Medulla oblongata (tissue), 1 donor: Measurements from ENCODE around the gene CRABP2.

Experiments used
- DNase-seq: peaks from one replicate; pipeline ENCODE4 v3.0.0-alpha.2; 2015; ENCODE audit errors: extremely low spot score

Gene CRABP2

DNA sequence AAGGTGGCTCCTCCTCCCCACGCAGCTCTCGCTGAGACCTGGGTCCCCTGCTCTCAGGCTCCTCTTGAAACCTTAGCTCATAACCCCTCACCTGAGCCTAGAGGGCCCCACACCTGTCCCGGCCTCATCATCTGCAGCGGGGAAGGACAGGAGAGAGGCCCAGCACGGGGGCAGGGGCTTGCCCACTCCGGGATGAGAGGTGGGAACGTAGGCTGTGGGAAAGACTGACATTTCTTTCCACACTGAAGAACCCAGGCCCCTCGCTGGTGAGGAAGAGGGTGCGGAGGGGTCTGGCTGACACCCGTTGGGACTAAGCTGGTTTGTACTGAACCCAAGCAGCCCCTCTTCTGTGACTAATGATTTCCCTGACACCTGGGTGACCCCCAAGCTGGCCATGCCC is 14.2 kb downstream of the CRABP2 start:
- no peak for DNase-seq

DNA sequence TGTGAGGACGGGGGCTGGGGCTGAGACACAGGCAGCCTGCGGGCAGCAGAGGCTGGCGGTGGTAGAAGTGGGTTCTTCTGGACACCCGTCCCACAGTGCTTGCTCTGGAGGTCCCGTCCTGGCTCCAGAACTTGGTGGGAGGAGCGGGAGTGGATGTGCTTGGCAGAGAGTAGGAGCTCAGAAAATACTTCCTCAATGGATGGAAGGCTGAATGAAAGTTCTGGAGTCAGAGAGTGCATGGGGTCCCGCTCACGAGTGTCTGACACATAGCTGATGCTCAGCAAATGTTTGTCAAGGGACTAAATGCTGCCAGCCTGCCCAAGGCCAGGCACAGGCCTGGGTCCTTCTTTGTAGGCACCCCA is 14.7 kb downstream of the CRABP2 start:
- DNase-seq, result no peak

DNA sequence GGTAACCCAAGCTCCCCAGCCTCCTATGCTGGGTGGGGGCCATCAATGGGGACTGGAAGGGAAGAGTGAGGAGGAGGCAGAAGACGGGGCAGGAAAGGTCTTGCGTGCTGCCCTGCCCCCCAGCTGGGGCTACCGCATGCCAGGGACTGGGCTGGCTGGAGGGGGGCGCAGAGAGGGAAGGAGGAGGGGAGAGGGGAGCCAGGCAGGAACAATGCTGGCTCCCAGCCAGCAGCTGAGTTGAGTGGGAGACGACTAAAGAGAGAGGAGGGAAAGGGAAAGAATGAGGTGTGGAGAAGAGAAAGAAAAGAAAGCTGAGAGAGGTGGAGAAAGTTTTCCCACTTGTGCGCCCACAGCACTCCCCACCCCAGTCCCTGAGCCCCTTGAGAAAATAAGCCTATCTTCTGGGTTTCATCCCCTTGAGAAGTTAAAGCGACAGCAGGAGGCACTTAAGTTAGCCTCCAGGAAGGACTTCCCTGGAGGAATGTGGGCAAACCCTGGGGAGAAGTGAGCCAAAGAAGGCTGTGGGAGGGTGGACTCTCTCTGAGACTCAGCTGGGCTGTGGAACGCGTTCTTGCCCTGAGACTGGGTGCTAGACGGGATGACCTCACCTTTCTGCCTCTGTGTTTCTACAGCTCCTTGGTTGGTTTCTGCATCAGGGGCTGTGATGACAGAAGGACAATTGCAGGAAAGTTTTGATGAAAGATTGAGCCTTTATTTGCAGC is 15.3 kb downstream of the CRABP2 start:
- no peak for DNase-seq

DNA sequence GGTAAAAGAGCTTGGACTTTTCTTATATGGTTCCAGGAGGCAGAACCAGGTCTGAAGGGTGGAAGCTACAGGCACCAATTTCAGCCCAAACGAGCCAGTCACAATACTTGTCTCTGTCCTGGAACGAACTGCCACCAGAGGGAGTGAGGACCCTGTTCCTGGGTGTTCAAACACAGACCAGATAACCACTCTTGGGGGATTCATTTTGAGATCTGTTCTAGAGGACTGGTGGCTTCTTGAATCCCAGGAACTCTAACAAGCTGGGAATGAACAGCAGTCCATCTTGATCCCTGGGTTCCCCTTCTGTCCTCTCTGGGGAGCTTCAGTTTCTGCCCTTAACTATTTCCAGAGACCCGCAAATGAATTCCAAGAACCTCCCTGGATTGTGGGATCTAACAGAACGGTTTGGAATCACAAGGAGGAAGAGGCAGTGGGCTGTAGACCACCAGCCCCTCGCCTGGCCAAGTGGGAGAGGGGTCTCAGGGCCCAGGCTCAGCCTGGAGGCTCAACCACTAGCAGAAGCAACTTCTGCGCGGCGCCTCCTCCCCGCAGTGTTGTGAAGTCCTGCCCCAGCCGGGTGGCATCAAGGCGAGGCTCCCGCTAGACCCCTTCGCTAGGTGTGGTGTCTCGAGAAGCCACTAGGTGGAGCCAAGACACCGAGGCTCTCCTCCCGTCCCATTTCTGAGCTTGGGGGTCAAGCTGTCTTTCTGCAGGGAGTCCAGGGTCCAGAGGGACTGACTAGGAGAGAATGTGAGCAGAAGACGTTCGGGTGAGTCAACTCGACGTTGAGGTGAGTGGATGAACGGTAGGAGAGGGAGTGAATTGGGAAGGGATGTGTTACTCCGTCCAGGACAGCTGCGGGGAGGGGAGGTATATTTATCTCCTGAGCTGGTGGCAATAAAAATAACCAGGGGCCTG is 16.1 kb downstream of the CRABP2 start:
- DNase-seq, result peak; percentile 84

DNA sequence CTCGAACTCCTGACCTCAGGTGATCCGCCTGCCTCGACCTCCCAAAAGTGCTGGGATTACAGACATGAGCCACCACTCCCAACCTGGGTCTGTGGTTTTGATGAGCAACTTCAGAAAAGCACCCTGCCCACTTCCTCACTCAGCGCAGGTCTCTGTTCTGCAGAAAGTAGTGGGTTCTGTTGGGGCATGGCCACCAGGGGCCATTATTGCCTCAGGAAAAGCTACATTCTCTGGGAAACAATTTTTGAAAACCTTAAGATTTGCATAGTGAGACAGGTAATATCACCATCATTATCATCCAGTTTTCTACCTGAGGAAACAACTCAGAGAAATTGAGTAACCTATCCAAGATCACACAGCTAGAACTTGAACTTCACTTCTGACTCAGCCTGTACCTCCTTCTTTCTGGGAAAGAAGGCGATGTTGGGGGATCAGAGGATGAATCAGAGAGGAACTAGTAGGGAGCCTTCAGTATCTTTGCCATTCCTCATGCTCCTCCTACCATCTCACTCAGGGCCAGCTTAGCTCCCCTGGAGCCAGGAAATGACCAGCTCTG is 21.1 kb downstream of the CRABP2 start:
- no peak for DNase-seq

DNA sequence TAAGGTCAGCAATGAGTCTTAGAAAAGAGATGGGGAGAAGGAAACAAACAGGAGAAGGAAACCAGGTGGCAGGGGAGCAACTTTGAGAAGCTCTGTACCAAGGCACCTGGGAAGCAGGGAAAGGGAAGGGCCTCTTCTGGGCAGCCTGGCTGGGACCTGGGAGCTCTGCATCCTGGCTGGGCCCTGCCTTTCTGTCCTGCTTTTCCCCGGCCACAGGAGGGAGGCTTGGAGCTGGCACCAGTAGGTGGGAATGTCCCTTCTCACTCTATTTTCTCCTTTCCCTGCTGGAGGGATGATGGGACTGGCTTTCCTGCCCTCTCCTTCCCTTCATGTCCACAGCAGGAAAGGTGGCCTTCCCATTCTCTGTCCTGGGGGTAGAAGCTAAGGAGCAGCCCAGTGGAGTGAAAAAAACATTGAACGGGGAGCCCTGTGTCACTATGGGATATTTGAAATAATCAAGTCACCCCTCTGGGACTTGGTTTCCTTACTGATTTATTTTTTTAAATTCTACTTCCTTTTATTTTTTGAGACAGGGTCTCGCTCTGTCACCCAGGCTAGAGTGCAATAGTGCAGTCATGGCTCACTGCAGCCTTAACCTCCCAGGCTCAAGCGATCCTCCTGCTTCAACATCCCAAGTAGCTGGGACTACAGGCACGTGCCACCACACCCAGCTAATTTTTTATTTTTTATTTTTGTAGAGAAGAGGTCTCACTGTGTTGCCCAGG is 23.1 kb downstream of the CRABP2 start:
- no peak for DNase-seq

DNA sequence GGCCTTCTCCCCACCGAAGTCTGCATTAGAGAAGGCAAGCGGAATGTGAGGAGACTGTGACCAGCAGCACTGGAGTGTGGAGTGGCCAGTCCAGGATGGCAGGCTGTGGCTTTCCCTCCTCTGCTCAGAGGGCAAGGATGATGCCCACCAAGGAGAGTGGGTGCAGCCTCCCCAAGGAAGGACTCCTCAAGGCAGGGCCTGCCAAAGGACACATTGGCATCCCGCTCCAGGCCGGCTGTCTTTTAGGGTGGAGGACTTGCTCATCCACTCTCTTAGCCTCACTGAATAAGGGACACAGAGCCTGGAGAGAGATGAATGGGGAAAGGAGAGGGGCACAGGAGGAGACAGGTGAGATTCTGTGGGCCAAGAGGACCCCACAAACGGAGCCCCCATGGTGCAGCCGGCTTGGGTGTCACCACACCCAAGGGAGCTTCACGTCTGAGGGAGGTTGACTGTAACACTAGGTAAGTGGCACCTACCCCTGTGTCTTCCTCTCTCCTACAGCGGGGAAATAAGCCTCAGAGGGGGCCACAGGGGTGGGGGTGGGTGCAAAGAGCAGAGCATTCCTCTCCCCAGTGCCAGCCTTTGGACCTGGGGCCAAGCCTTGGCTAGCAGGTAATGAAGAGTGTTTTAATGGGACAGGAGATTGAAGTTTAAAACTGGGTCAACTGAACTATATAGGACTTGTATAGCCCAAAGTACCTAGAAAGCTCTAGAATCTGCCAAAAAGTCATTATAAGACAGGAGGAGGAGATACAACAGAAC is 24.0 kb downstream of the CRABP2 start:
- no peak for DNase-seq

DNA sequence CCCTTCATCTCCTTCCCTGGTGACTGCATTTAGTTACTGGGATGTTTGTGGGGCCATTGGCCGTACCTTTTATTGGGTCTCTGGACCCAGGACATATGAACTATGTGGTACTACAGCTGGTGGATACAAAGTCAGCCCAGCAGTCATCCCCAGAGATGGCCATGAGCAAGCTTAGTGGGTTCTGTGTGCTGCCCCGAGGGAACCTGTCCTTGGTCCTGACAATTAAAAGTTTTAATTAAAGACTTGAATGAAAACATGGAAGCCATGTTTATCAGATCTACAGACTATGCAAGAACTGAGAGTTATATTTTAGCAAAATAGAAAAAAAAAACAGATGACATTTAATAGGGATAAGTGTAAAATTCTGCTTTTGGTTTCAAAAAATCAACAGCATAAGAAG is 25.3 kb downstream of the CRABP2 start:
- no peak for DNase-seq

DNA sequence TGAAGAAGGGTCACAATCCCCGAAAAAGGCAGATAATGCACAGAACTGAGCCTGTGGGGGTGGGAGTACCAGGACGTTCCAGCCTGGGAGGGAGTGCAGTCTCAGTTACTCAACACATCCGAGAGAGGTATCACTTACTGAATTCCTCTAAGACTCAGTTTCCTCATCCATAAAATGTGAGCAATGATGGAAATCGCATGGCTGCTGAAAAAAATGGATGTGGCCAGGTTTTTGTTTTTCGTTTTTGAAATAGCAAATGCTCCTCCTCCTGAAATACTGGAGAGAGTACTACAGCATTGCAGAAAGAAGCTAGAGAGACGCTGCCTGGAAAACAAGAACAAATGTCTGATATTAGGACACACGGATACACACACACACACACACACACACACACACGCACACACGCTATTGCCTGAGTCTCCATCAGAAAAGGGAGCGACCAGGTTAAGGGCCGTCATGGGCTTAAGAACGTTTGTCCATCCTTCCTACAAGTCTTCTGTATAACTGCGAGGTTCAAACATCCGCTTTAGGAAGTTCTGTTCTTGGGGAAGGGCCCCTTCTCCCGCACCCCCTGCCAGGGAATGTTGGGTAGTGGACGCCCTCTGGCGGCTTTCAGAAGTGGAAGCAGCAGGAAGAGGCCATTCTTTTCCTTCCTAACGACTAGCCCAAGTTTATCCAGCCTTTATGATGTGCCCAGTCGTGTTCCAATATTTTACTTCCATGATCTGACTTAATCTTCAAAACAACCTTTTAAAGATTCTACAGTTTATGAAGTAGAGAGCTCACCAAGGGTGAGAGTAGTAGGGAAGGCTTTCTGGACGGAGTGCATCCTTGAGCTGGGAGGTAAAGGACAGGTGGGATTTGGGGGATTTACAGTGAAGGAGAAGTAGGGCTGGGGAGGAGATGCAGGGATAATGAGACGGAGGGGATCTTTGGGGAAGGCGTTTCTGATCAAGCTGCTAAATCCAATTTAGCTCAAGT is 27.5 kb downstream of the CRABP2 start:
- DNase-seq, result peak; percentile 91

DNA sequence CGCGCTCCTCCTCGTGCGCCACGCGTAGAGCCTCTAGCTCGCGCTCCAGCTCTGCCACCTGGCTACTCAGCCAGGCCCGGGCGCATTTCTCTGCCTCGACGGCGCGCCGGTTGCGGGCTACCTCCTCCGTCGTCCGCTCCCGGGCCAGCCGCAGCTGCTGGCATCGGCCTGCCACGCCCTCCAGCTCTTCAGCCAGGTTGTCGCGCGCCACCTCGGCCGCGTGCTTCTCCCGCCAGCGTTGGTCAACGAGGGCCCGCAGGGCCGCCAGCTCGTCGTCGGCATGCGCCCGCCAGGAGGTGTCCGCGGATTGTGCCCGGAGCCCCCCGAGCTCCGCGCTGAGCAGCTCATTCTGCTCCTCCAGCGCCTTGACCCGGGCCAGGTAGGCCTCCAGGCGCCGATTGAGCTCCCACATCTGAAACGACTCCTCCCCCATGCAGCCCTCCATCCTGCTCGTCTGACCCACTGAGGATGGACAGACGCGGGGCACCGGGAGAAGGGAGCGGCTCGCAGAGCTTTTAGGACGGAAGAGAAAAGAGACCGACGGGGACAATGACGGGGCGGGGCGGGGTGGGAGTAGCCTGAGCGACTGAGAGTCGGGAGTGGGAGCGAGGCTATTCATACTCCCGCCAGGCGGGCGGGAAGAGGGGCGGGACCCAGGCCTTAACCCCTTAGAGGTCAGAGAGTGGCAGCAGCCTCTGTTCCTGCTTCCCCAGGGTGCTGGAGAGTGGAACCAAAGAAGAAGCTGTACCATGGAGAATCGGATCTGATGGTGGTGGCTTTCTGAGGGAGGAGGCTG is 28.4 kb downstream of the CRABP2 start, which contains the start of gene NES:
Gene NES (minus strand): TSS at position 588 of the 796 bp plus-strand sequence. CDS start 143 bp downstream, at position 445.
- DNase-seq, result peak; percentile 66

DNA sequence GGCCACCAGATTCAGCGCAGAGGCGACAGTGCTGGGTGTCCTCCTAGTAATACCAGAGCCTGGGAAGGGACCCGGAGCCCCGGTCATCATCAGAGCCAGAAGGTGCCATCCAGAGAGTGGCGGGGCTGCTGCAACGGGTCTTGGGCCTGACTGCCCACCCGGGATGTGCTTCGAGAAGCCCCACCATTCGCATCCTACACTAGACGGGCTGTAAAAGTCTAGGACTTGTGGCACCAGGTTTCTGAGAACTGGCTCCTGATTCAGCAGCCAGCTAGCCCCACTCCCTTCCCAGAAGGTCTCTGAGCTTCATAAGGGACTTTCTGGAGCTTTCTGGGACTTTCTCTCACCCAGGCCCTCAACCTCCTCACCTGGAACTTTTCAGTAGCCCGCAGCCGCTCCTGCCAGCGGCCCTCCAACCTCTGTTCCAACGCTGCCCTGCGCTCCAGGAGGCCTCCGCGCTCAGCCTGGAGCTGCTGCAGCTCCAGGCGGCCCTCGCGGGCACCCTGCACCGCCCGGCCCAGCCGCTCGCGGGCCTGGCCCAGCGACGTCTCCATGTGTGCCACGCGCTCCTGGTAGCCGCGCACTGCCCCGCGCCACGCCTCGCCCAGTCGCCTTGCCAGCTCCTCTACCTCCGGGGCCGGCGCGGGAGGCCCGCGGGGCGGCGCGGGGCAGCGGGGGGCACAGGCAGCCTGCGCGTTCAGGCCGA is 29.1 kb downstream of the CRABP2 start:
- no peak for DNase-seq

DNA sequence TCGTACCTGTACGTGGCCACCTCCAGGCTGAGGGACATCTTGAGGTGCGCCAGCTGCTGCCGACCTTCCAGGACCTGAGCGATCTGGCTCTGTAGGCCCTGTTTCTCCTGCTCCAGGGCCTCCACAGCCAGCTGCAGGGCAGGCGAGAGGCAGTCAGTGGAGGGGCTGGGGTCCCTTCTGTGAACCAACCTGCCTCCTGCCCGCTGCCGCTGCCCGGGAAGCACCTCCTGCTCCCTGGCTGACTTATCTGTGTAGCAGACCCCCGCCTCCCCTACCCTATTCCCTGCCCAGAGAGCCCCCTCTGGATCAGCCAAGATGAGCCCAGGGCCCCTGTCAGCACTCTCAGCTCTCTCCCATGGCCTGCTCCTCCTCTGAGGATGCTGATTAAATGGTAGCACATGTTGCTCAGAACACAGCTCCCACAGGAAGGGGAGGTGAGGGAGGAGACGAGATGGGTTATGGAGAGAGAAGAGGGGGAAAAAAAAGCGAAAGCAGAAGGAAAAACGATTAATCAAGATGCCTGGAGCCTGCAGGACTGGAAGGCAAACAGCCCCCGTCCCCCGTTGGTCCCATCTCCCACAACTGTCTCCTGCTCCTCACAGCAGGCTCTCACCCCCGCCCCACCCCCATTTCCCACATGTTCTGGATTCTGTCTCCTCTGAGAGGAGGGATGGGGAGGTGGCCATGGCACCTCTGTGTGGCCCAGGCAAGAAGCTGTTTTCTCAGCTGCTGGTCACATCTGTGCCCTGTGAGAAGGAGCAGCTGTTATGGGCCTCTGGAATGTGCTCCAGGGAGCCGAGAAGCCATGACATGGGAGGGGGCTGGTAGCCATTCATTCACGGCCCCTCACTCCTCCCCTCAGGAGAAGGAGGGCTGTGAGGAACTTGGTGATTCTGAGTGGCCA is 29.9 kb downstream of the CRABP2 start:
- no peak for DNase-seq

DNA sequence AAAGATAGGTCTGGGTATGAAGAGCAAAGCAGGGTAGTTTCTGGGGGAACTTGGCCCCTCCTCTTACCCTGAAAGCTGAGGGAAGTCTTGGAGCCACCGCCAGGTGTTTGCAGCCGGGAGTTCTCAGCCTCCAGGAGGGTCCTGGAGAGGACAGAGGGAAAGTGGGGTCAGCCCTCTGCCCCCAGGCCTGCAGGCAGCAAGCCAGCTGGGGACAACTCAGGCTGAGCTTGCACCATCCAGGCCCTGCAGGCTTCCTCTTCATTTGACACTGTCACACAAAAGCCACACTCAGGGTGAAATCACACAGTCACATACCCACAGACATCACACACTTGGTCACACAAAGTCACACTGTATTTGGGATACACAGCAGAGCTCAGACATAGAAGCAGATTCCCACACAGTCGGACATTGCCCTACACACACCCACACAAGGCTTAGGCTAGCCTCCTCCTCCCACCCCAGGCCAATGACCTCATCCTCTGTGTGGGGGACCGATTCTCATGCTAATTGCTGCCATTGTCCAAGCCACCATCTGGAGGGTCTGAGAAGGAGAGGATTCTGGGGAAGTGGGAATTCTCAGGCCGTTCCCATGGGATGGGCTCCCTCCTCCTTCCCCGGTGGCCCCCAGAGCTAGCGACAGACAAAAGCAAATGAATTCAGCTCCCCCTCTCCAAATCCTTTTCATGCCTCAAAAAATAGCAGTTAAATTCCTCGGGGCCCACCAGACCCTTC is 31.8 kb downstream of the CRABP2 start:
- DNase-seq, result peak; percentile 68

DNA sequence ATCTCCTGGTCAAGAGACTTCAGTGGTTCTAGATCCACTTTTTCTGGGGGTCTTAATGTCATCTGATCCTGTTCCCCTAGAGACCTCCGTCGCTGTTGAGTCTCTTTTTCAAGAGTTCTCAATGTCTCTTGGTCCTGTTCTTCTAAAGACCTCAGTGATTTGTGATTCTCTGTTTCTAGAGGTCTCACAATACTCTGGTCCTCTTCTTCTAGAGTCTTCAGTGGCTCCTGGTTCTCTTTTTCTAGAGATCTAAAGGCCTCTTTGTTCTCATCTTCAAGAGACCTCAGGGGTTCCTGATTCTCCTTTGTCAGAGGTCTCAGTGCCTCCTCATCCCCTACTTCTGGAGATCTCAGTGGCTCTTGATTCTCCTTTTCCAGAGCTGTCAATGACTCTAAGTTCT is 33.6 kb downstream of the CRABP2 start:
- DNase-seq, result no peak

DNA sequence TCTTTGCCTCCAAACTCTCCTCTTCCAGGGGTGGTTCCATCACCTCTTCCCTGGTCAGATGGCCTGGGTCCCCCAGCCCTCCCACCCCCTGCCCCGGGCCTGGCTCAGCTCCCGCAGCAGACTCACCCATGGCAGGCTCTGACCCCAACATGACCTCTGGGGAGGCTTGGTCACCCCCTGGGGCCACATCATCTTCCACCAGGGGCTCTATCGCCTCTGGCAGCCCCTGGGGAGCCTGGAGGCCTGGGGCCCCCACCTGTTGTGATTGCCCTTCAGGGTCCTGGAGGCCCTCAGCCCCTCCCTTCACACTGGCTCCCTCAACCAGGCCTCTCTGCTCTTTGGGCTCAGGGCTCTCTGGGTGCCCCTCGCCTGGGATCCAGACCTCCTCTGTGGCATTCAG is 34.6 kb downstream of the CRABP2 start:
- no peak for DNase-seq

DNA sequence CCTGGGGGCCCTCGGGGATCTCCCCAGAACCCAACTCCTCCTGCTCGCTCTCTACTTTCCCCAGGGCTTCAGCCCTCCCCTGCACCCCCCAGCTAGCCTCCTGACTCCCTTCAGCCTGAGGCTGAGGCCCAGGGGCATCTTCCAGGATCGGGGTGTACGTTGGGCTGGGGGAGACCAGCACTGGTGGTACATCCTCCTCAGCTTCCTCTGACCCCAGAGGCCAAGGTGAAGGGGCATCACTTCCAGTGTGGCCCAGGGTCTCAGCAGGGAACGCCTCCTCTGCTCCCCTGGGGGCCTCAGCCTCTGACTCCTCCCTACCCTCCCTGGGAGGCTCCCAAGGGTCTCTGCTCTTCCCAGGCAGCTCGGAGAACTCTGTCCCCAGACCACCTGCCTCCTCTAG is 35.0 kb downstream of the CRABP2 start:
- DNase-seq, result no peak

DNA sequence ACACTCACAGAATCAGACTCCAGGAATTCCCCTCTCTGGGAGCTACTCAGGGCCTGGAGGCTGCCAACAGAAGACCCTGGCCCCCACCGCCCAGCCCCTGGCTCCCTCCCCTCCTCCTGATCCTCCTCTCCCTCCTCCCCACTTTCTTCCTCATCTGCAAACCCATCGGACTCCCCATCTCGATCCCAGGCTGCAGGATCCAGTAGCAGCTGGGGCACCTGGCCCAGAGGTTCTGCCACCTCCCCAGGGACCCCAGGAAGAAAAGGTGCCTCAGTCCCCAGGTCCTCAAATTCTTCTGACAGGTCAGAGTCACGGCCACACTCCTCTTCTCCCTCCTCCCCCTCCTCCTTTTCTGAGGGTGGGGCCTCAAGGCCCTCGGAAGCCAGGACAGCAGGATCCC is 35.6 kb downstream of the CRABP2 start:
- DNase-seq, result no peak
